SU-DHL-6 (cell line): ENCODE results near the gene NOG.

ENCODE experiments used
- CTCF ChIP-seq: fragments of 200-600 bp; sonication (generic); IDR thresholded peaks from one replicate; pipeline ENCODE4 v1.5.1; 2017; ENCODE audit warnings: antibody characterized with exemption, mild to moderate bottlenecking, low read length, moderate library complexity; ENCODE audit not compliant: insufficient read depth, poor library complexity, severe bottlenecking
- EZH2phosphoT487 ChIP-seq: fragments of 200-600 bp; sonication (generic), shearing (Covaris generic); conservative IDR thresholded peaks from 2 replicates; pipeline ENCODE4 v1.6.1; 2018; ENCODE audit warnings: mild to moderate bottlenecking, antibody characterized with exemption, low read length, moderate library complexity, mixed read lengths

GRCh38 chr17:56596691-56597494 is 3.4 kb downstream of the NOG start:
- TF ChIP-seq CTCF (no peak), EZH2phosphoT487 (no peak)
